ENCODE results near the gene SUSD1.

Gene SUSD1

GRCh38 chr9:112173489-112174221 lies 1.4 kb downstream of the SUSD1 start:
- DNase-seq = no peak

GRCh38 chr9:112170968-112171367 lies 4.1 kb downstream of the SUSD1 start:
- DNase-seq = no peak

GRCh38 chr9:112170235-112170634 lies 4.9 kb downstream of the SUSD1 start:
- DNase-seq = no peak

- DNase-seq = no peak
These were observed 5.7 kb downstream of the SUSD1 start for GRCh38 chr9:112169368-112169767.

- DNase-seq = no peak
These were observed 6.9 kb downstream of the SUSD1 start for GRCh38 chr9:112168197-112168596.

- DNase-seq = peak; percentile 23
These were observed 8.6 kb downstream of the SUSD1 start for GRCh38 chr9:112166176-112167140.

GRCh38 chr9:112162621-112163413 lies 12.3 kb downstream of the SUSD1 start:
- DNase-seq = no peak

GRCh38 chr9:112159781-112160180 lies 15.3 kb downstream of the SUSD1 start:
- no peak for DNase-seq

- no peak for DNase-seq
These were observed 16.3 kb downstream of the SUSD1 start for GRCh38 chr9:112158656-112159367.

GRCh38 chr9:112157961-112158360 lies 17.1 kb downstream of the SUSD1 start:
- no peak for DNase-seq

GRCh38 chr9:112157087-112157486 lies 18.0 kb downstream of the SUSD1 start:
- DNase-seq = no peak

GRCh38 chr9:112149211-112149610 lies 25.9 kb downstream of the SUSD1 start:
- no peak for DNase-seq

- no peak for DNase-seq
These were observed 29.2 kb downstream of the SUSD1 start for GRCh38 chr9:112145886-112146285.

GRCh38 chr9:112144807-112145206 lies 30.3 kb downstream of the SUSD1 start:
- DNase-seq = no peak

- no peak for DNase-seq
These were observed 32.7 kb downstream of the SUSD1 start for GRCh38 chr9:112142420-112142819.

- no peak for DNase-seq
These were observed 34.2 kb downstream of the SUSD1 start for GRCh38 chr9:112140936-112141335.

GRCh38 chr9:112137066-112137465 lies 38.0 kb downstream of the SUSD1 start:
- DNase-seq = no peak

- no peak for DNase-seq
These were observed 39.4 kb downstream of the SUSD1 start for GRCh38 chr9:112135706-112136105.

- DNase-seq = peak; percentile 8
These were observed 41.3 kb downstream of the SUSD1 start for GRCh38 chr9:112133806-112134205.

- DNase-seq = peak; percentile 39
These were observed 42.7 kb downstream of the SUSD1 start for GRCh38 chr9:112132356-112132755.

- DNase-seq = no peak
These were observed 44.1 kb downstream of the SUSD1 start for GRCh38 chr9:112130997-112131396.

GRCh38 chr9:112130347-112130746 lies 44.8 kb downstream of the SUSD1 start:
- no peak for DNase-seq
